KOPT-K1 (cell line): ENCODE results near the gene SPNS2.

ENCODE experiments used
- H3K27ac ChIP-seq: fragments of 200-600 bp; sonication (generic); 2 replicates; pipeline ENCODE4 v1.5.1; 2016; ENCODE audit warnings: antibody characterized with exemption, mild to moderate bottlenecking, low read depth, low read length; ENCODE audit not compliant: poor library complexity, severe bottlenecking
- H3K36me3 ChIP-seq: fragments of 200-600 bp; sonication (generic); 2 replicates; pipeline ENCODE4 v1.5.1; 2017; ENCODE audit warnings: antibody characterized with exemption, mild to moderate bottlenecking, low read length, moderate library complexity; ENCODE audit not compliant: insufficient read depth
- H3K9me3 ChIP-seq: fragments of 200-600 bp; sonication (generic); 2 replicates; pipeline ENCODE4 v1.5.1; 2017; ENCODE audit warnings: antibody characterized with exemption, low read length, mild to moderate bottlenecking; ENCODE audit not compliant: insufficient read depth, poor library complexity, severe bottlenecking

SPNS2 gene

DNA sequence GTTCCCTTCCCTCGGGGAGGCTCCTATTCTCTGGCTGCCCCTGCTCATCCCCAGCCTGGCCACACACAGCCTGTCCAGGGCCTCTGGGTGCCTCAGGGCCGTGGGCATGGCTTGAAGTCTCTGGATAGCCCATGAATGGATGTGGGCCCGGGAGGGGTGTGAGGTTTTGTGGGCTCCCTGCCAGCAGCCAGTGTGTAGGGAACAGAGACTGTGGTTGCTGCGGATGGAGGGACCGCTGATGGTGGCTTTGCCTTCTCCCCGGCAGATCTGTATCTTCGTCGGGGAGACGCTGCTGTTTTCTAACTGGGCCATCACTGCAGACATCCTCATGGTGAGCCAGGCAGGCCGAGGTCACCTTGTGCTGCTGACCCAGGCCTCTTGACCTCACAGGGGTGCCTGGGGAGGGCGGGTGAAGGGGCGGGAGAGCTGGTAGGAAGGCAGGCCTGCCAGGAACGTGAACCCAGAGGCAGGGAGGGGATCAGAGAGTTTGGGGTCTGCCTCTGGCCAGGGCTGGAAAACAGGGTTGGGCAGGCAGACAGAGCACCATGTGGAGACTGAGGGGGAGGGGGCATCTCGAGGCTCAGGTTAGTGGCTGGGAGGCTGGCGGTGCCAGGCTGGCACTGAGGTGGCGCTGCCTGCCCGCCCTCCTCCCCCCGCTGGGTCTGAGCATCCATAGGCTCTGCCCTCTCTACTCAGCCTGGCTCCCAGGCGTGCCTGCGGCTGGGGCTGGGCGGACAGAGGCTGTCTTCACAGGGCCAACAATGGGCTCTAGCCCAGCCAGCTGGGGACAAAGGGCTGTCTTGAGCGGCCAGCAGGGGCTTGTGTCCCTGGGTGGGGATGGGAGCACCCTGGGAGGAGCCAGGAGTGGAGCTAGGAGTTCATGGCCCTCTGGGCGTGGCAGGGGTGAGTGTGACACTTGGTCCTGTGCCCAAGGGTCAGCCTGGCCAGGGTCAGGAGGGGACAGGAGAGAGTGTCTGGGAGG, 35.1 kb downstream of the SPNS2 start:
- Histone ChIP-seq H3K36me3 (peaks cover 23% of the 10 kb centered on the region), H3K27ac (no peak overlapping the region), H3K9me3 (no peaks in the 10 kb centered on the region)

DNA sequence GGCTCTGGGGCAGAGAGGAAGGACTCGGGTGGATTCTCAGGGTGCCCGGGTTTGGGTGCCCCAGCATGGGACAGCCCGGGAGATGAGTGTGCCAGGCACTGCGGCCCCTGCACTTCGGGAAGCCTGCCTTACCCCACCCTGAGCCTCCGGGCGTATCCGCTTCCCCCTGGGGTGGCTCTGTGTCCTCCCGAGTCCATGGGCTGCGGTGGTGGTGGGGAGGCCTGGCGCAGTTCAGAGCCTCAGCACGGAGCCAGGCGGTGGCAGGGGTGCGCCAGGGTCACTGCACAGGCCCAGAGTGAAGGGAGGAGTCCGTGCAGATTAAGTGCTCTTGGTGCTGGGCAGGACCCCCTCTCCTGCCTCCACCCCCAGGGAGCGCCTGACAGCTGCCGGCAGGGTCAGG, 35.8 kb downstream of the SPNS2 start:
- Histone ChIP-seq H3K9me3 (no peaks in the 10 kb centered on the region), H3K27ac (no peak overlapping the region), H3K36me3 (peaks cover 30% of the 10 kb centered on the region)

DNA sequence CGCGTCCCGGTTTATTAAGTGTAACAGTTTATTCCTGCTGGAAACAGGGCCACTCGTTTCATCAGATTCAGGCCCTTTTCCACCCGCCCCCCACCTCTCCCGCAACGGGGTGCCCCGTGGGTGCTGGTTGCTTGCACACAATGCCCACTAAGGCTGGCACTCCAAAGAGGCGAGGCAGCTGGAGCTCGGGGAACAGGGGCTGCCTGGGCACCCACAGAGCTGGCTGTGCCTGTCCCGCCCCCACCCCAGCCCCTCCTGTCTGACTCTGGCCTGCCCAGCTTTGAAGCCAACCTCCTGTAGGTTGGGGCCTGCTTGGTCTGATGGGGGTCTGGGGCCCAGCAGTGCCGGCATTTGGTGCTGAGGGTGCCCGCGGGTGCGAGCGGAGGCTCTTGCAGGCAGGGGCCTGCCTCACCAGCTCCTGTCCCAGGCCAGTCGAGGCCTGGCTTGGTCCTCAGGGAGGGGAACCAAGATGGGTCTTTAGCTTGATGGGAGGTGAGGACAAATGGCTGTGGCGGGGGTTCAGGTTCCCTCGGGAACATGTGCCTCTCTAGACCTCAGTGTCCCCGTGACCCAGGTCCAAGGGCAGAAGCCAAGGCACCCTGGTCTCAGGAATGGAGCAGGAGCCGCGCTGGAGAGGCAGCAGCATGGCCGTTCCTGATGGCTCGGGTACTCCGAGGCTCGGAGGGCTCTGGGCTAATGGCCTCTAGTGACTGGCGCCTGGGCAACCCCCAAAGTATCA, 36.4 kb downstream of the SPNS2 start:
- peaks cover 36% of the 10 kb centered on the region for H3K36me3 ChIP-seq
- no peaks in the 10 kb centered on the region for H3K9me3 ChIP-seq
- H3K27ac ChIP-seq: no peak overlapping the region

DNA sequence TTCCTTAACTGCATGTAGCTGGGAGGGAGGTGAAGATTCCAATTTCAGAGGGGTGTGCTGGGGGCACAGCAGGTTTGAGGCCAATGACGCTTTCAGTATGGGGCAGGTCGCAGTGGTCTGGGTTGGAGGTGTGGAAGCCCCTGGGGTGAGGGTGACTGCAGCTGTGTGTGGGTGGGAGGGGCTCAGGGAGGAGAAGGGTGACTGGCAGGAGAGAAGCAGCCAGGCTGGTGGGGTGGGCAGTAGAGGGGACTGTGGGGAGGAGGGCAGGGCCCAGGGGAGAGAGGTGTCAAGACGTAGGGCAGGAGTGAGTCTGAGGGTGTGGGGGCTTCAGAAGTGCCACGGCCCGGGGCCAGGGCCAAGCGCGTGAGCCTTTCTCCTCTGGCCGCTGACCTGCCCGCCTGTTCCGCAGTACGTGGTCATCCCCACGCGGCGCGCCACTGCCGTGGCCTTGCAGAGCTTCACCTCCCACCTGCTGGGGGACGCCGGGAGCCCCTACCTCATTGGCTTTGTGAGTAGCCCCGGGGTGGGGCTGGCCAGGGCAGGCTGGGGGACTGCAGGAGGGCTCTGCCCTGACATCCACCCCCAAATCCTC, 37.1 kb downstream of the SPNS2 start:
- Histone ChIP-seq H3K9me3 (no peaks in the 10 kb centered on the region), H3K27ac (no peak overlapping the region), H3K36me3 (peaks cover 43% of the 10 kb centered on the region)

DNA sequence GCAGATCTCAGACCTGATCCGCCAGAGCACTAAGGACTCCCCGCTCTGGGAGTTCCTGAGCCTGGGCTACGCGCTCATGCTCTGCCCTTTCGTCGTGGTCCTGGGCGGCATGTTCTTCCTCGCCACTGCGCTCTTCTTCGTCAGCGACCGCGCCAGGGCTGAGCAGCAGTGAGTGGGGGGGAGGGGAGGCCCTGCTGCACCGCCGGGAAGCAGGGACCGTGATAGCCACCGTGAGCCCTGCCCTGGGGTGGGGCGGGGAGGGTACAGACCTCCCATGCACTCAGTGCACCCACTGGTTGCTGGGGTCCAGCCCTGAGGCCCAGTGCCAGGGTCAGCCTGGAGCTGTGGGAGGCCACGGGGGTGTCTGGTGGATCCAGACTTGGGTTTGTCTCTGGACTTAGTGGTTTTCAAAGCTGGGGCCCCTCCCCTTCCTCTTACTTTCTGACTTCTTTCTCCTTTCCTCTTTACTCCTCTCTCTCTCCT, 37.6 kb downstream of the SPNS2 start:
- Histone ChIP-seq H3K36me3 (peaks cover 48% of the 10 kb centered on the region), H3K27ac (no peak overlapping the region), H3K9me3 (no peaks in the 10 kb centered on the region)

DNA sequence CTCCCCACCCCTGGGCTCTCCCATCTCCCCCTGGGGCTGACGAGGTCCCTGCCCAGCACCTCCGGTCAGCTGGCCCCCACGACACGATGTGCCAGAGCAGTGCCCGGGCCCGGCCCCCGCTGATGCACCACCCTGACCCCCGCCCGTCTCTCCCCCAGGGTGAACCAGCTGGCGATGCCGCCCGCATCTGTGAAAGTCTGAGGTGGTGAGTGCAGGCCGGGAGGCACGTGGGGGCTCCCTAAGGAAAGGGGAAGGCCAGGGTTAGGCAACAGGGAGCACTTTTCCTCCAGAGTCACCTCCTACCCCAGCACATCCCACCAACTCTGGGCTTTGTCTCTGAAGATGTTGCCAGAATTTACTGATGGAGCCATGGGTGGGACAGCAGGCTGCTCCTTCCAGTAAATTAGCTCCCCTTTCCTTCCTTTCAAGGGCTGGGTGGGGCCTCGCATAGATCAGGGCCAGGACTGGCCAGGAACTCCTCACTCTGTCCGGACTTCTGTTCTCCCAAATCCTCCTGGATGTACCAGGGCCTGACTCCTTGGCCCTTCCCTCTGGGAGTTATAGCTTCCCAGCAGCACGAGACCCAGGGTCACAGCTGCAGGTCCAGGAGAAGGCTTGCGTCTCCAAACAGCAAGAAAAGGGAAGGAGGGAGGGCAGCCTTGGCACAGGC, 38.2 kb downstream of the SPNS2 start:
- Histone ChIP-seq H3K27ac (no peak overlapping the region), H3K36me3 (peaks cover 54% of the 10 kb centered on the region), H3K9me3 (no peaks in the 10 kb centered on the region)

DNA sequence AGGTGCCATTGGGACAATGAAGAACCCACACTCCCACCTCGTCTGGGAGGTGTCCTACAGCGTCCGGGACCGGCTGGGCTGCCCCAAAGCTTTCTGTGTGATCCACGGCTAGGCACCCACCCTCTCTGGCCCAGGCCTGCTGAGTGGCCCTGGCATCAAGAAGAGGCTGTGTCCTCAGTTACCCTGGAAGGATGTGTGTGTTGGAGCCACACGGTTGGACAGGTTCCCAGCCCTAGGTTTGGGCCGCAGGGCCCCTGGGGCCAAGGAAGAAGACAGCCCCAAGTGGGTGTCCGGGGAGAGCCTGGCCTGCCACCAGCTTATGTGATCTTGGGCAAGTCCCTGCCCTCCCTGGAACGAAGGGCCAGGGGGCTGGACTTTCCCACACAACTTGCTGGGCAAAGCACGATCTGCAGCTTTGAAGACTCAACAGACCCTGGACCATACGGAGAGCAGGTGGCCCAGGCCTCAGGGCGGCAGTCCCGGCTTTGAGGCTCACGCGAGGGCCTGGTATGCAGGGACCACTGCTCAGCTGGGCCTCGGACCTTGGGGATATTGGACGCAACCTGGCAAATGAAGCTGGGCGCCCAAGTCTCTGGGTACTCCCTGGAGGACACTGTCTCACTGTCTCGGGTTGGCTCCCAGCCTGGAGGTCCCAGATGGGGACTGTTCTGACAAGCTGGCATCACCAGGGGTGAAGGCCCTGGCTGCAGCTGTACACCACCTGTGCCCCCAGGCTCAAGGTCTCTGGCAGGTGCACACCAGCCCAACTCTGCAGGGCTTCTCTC, 39.0 kb downstream of the SPNS2 start:
- Histone ChIP-seq H3K27ac (no peak overlapping the region), H3K36me3 (peaks cover 62% of the 10 kb centered on the region), H3K9me3 (no peaks in the 10 kb centered on the region)

DNA sequence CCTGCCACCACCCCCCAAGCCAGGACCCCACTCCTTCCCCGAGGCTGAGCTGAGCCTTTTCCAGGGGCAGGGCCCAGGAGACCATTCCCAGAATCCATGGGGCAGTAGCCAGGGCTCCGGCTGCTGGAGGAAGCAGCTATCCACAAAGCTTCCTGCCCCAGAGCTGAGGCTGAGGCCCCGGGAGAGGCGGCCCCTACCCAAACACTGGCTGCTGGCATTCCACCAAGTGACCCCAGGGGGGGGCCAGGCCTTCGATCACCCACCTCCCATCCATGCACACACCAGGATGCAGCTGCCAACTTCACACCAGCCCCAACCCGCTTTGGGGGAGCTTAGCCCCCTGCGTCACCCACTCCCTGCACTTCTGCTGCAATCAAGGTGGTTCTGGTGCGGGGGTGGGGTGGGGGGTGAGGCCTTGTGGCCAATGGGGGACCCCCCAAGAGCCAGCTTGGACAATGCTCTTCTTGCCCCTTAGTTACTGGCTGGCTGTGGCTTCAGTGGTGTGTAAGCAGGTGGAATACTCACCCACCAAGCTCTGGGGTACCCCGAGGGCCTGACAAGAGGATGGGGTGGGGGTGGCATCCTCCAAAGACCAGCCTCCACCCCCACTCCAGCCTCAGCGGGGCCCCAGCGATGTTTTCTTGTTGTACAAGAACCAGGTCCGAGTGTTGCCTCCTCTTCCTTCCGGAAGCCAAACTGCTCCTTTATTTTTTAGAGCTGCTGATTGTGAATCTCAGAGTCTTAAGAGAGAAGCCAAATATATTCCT, 39.7 kb downstream of the SPNS2 start:
- H3K36me3 ChIP-seq: peaks cover 69% of the 10 kb centered on the region
- no peaks in the 10 kb centered on the region for H3K9me3 ChIP-seq
- H3K27ac ChIP-seq: no peak overlapping the region

DNA sequence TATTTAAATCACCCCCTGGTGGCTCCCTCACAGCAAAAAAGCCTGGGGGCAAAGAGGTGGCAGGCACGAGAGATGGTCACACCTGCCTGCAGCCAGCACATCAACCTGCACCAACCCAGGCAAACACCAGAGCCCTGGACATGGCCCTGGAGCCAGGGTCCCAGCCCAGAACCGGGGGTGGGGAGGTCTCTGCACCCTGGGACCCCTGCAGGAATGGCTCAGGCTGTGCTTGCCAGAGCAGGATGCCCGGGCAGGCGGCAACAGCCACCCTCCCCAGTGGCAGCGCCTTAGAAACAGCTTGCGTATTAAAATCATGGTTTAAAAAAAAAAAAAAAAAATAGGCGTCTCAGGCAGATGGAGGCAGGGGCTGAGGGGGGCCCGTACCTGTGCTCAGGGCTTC, 40.3 kb downstream of the SPNS2 start:
- H3K27ac ChIP-seq: no peak overlapping the region
- no peaks in the 10 kb centered on the region for H3K9me3 ChIP-seq
- H3K36me3 ChIP-seq: peaks cover 76% of the 10 kb centered on the region

DNA sequence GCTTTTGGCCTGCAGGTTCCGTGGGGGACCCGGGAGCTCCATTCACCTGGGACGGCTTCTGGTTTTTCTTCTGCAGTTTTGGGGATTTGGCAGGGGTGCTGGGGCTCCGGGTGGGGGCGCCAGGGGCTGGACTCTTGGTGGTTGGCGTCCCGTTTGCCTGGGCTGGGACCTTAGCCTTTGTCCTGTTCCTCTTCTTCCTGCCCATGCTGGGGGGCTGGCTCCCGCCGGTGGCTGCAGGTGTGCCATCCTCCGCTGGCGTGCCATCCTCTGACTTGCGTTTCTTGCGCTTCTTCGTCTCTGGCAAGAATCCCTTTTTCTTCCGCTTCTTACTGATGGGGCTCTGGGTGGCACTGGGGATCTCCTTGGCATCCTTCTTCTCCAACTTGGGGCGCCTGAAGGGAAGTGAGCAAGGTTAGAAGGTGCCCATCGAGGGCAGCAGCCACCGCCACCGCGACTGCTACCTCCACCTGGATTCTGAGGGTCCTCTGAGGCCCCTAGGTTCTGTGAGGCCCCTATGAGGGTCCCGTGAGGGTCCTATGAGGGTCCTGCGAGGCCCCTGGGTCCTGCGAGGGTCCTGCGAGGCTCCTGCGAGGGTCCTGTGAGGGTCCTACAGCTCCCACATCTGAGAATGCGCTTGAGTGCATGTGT, 41.0 kb downstream of the SPNS2 start:
- Histone ChIP-seq H3K36me3 (peaks cover 82% of the 10 kb centered on the region), H3K27ac (no peak overlapping the region), H3K9me3 (no peaks in the 10 kb centered on the region)

DNA sequence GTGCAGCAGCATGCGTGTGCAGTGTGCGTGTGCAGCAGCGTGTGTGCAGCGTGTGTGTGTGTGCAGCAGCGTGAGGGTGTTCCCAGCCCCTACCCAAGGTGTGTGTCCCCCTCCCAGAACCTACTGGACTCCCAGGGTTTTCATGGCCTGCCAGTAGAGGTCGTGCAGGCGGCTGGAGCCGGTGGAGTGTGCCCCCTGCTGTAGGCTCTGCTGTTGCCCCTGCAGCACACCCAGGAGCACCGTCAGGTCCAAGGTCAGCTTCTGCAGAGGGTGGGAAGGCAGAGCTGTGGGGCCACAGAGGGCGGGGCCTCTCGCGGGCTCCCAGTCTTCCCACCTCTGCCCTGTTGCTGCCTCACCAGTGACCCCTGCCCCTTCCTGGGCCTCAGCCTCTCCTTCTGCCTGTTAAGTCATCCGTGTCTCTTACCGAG, 41.6 kb downstream of the SPNS2 start:
- Histone ChIP-seq H3K36me3 (peaks cover 88% of the 10 kb centered on the region), H3K27ac (no peak overlapping the region), H3K9me3 (no peaks in the 10 kb centered on the region)

DNA sequence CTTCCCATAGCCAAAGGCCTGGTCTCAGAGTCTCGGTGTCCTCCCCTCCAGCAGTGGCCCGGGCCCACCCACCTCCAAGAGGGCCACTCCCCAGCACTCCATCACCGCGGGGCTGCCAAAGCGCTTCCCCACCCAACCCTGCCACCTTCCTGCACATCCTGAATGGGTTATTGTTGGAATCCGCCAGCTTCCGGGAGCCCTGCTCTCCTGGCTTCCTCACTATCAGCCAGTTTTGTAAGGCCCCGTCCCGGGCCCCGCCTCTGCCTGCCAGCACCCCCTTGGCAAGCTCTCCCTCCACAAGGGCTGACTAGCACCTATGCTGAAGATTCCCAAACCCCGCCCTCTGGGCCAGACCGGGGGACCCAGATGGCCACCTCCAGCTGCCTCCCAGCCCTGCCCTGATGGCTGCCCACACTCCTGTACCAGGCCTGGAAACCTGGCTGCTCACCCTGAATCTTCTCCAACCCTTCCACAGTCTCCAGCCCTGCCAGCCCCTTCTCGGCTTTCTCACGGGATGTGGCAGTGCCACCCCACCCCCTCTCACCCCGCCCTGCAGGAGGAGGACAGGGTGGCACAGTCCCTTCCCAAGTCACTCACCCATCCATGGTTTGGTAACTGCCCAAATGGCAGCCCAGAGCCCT, 42.1 kb downstream of the SPNS2 start:
- Histone ChIP-seq H3K9me3 (no peaks in the 10 kb centered on the region), H3K27ac (no peak overlapping the region), H3K36me3 (peaks cover 93% of the 10 kb centered on the region)
